Osteoblast (primary cell): Measurements from ENCODE around the gene FAM193A. TPM values are rescaled to one million over a fixed set of nuclear protein-coding genes. Genes with fewer than 3 reads are reported as not detected.
"Not testable (repeated sequence)": the region's sequence is repeated elsewhere in the genome, so short reads cannot be mapped to it uniquely, and the experiment has no call there.

Experiments used
- DNase-seq: peaks from one replicate; pipeline ENCODE4 v3.0.0; 2011; ENCODE audit warnings: low spot score, mixed read lengths; ENCODE audit not compliant: insufficient read length; ENCODE audit errors: missing footprints
- H2AFZ ChIP-seq: 2 replicates; pipeline ENCODE4 v1.6.0; 2011; ENCODE audit warnings: mild to moderate bottlenecking, low read length
- H3K27ac ChIP-seq: 2 replicates; pipeline ENCODE4 v1.5.1; 2011; ENCODE audit warnings: mild to moderate bottlenecking, low read depth, low read length, moderate library complexity
- H3K27me3 ChIP-seq: 2 replicates; pipeline ENCODE4 v1.6.0; 2012; ENCODE audit warnings: mild to moderate bottlenecking, control low read depth, inconsistent platforms, low read length, moderate library complexity; ENCODE audit not compliant: insufficient read depth
- H3K36me3 ChIP-seq: 2 replicates; pipeline ENCODE4 v1.5.1; 2011; ENCODE audit warnings: mild to moderate bottlenecking, low read length, control low read depth, moderate library complexity; ENCODE audit not compliant: insufficient read depth
- H3K4me1 ChIP-seq: 2 replicates; pipeline ENCODE4 v1.5.1; 2011; ENCODE audit warnings: mild to moderate bottlenecking, low read length, control low read depth, moderate library complexity; ENCODE audit not compliant: insufficient read depth
- H3K4me2 ChIP-seq: 2 replicates; pipeline ENCODE4 v1.6.0; 2011; ENCODE audit warnings: mild to moderate bottlenecking, low read length; ENCODE audit not compliant: insufficient read depth
- H3K4me3 ChIP-seq: fragments of 200-600 bp; sonication (generic); 3 replicates; pipeline ENCODE4 v1.5.1; 2012; ENCODE audit warnings: mild to moderate bottlenecking, low read length, inconsistent platforms; ENCODE audit not compliant: insufficient read depth
- H3K79me2 ChIP-seq: 2 replicates; pipeline ENCODE4 v1.6.0; 2012; ENCODE audit warnings: mild to moderate bottlenecking, low read length, control low read depth, inconsistent platforms; ENCODE audit not compliant: insufficient read depth
- H3K9me3 ChIP-seq: 2 replicates; pipeline ENCODE4 v1.5.1; 2011; ENCODE audit warnings: low read depth, low read length, control low read depth
- H4K20me1 ChIP-seq: 2 replicates; pipeline ENCODE4 v1.6.0; 2012; ENCODE audit warnings: mild to moderate bottlenecking, low read length, control low read depth; ENCODE audit not compliant: insufficient read depth
- CTCF ChIP-seq: IDR thresholded peaks from 2 replicates; pipeline ENCODE4 v1.5.1; 2011; ENCODE audit warnings: mild to moderate bottlenecking, low read depth, low read length, moderate library complexity; ENCODE audit errors: extremely low read depth
- total RNA-seq: library from RNA; depleted of rRNA; stranded (reverse); fragments of >200 nt; gene quantifications from 2 replicates; pipeline ENCODE4 v1.2.3, GENCODE V29; 2012

The FAM193A gene
- total RNA-seq, 1 donor: 23.2 TPM

- TF ChIP-seq CTCF: no peak
- Histone ChIP-seq H3K36me3 (no peaks in the 10 kb centered on the region), H2AFZ (no peak overlapping the region), H3K9me3 (no peaks in the 10 kb centered on the region), H3K27ac (no peak overlapping the region), H3K4me2 (no peak overlapping the region), H3K79me2 (no peaks in the 10 kb centered on the region), H3K4me1 (peaks cover 3% of the 10 kb centered on the region), H4K20me1 (no peaks in the 10 kb centered on the region), H3K4me3 (no peak overlapping the region), H3K27me3 (no peaks in the 10 kb centered on the region)
- DNase-seq: peak; percentile 72
These were observed 224.8 kb downstream of the FAM193A start for GRCh38 chr4:2761035-2761923.

- Histone ChIP-seq H3K27ac (no peak overlapping the region), H3K4me2 (no peak overlapping the region), H3K9me3 (no peaks in the 10 kb centered on the region), H3K4me3 (no peak overlapping the region), H4K20me1 (no peaks in the 10 kb centered on the region), H3K79me2 (no peaks in the 10 kb centered on the region), H2AFZ (no peak overlapping the region), H3K27me3 (no peaks in the 10 kb centered on the region), H3K4me1 (peaks cover 3% of the 10 kb centered on the region), H3K36me3 (no peaks in the 10 kb centered on the region)
- no peak for TF ChIP-seq CTCF
- peak; percentile 38 for DNase-seq
These were observed 225.6 kb downstream of the FAM193A start for GRCh38 chr4:2762048-2762447.

- H4K20me1 ChIP-seq, H3K4me2 ChIP-seq, DNase-seq, H3K4me3 ChIP-seq, H3K27me3 ChIP-seq, H3K36me3 ChIP-seq, H3K27ac ChIP-seq, H3K79me2 ChIP-seq, H3K4me1 ChIP-seq, H3K9me3 ChIP-seq, H2AFZ ChIP-seq: not testable (repeated sequence)
These were observed 226.3 kb downstream of the FAM193A start for GRCh38 chr4:2762486-2763370.

- peak overlapping the region; percentile 91 for H3K4me2 ChIP-seq
- H3K27ac ChIP-seq: peak overlapping the region; percentile 33
These were observed 227.1 kb downstream of the FAM193A start for GRCh38 chr4:2763511-2763967.

More at GRCh38 chr4:2763511-2763967, 227.1 kb downstream of the FAM193A start:
- no peaks in the 10 kb centered on the region for H3K9me3 ChIP-seq
- DNase-seq: peak; percentile 96
- H3K4me3 ChIP-seq: peak overlapping the region; percentile 82
- no peak for TF ChIP-seq CTCF
- H2AFZ ChIP-seq: peak overlapping the region; percentile 88
- no peaks in the 10 kb centered on the region for H3K36me3 ChIP-seq
- no peaks in the 10 kb centered on the region for H3K27me3 ChIP-seq
- no peaks in the 10 kb centered on the region for H3K79me2 ChIP-seq
- peaks cover 3% of the 10 kb centered on the region for H3K4me1 ChIP-seq
- no peaks in the 10 kb centered on the region for H4K20me1 ChIP-seq
